HepG2 (cell line): Measurements from ENCODE around the gene LAMA5. TPM values are rescaled to one million over a fixed set of nuclear protein-coding genes. Genes with fewer than 3 reads are reported as not detected.

ENCODE experiments used
- CHD4 ChIP-seq: fragments of 200-600 bp; sonication (generic); IDR thresholded peaks from 2 replicates; pipeline ENCODE4 v1.7.0; 2017; ENCODE audit warnings: mild to moderate bottlenecking, low read length, borderline replicate concordance
- FOXK2 ChIP-seq: fragments of 450-650 bp; IDR thresholded peaks from 2 replicates; pipeline ENCODE4 v1.6.1; 2016
- ISX ChIP-seq: sonication (generic); formaldehyde crosslinking; conservative IDR thresholded peaks from 2 replicates; pipeline ENCODE4 v1.5.0; 2020; ENCODE audit warnings: missing genetic modification reagents
- KLF16 ChIP-seq, 2 experiments: sonication (generic) in 1 of 2; formaldehyde crosslinking in 1 of 2; IDR thresholded peaks; 2 replicates each; pipeline versions ENCODE4 v1.6.1 to v1.8.0; 2016 to 2023; ENCODE audit warnings: missing genetic modification reagents in 2 of 2, missing compliant biosample characterization in 1 of 2
- MATR3 ChIP-seq: sonication (generic); formaldehyde crosslinking; IDR thresholded peaks from 2 replicates; pipeline ENCODE4 v1.4.0; 2020; ENCODE audit warnings: missing genetic modification reagents
- NCOA2 ChIP-seq: sonication (generic); formaldehyde crosslinking; IDR thresholded peaks from 2 replicates; pipeline ENCODE4 v1.8.0; 2022; ENCODE audit warnings: inconsistent platforms
- NR2F1 ChIP-seq, 2 experiments: fragments of 450-650 bp in 1 of 2; formaldehyde crosslinking in 1 of 2; IDR thresholded peaks; 2 replicates each; pipeline versions ENCODE4 v1.5.0 to v1.6.1; 2016 to 2020; ENCODE audit warnings: mild to moderate bottlenecking in 1 of 2, missing compliant biosample characterization in 1 of 2, missing genetic modification reagents in 1 of 2, moderate library complexity in 1 of 2
- SMAD9 ChIP-seq: sonication (generic); formaldehyde crosslinking; IDR thresholded peaks from 2 replicates; pipeline ENCODE4 v1.5.1; 2020; ENCODE audit warnings: mild to moderate bottlenecking, missing genetic modification reagents
- TSC22D2 ChIP-seq: sonication (generic); formaldehyde crosslinking; IDR thresholded peaks from 2 replicates; pipeline ENCODE4 v1.5.1; 2020; ENCODE audit warnings: missing genetic modification reagents, mild to moderate bottlenecking, borderline replicate concordance
- ZNF331 ChIP-seq: sonication (generic); formaldehyde crosslinking; IDR thresholded peaks from 2 replicates; pipeline ENCODE4 v1.4.0; 2020; ENCODE audit warnings: missing genetic modification reagents
- ZNF333 ChIP-seq: sonication (generic); formaldehyde crosslinking; IDR thresholded peaks from 2 replicates; pipeline ENCODE4 v1.4.0; 2020; ENCODE audit warnings: mild to moderate bottlenecking, missing genetic modification reagents, borderline replicate concordance
- polyA plus RNA-seq, 8 experiments: library from polyadenylated mRNA; depleted of rRNA in 3 of 8; stranded (reverse) in 7 of 8; unstranded in 1 of 8; fragments of >200 nt; fragmentation: Illumina TruSeq in 4 of 8; extraction: Trizol in 4 of 8; gene quantifications; 2 replicates each; pipeline versions ENCODE4 v1.2.1 to v1.2.3, GENCODE V29; 2011 to 2016; ENCODE audit warnings: low read depth in 4 of 8, missing spikeins in 1 of 8, mixed read lengths in 1 of 8; ENCODE audit not compliant: insufficient read depth in 1 of 8
- total RNA-seq, 5 experiments: library from RNA; depleted of rRNA; stranded (reverse); fragments of >200 nt; fragmentation: Illumina TruSeq; extraction: Trizol; gene quantifications; 2 replicates each; pipeline ENCODE4 v1.2.3, GENCODE V29; 2016; ENCODE audit warnings: low read depth in 1 of 5
- TF ChIP-seq, protein P1 (sequence below): IDR thresholded peaks from 2 replicates; pipeline ENCODE4 v1.6.1; 2016; ENCODE audit warnings: low read depth, missing genetic modification reagents, missing compliant biosample characterization
- TF ChIP-seq, protein P2 (sequence below): sonication (generic); formaldehyde crosslinking; IDR thresholded peaks from 2 replicates; pipeline ENCODE4 v1.5.1; 2020; ENCODE audit warnings: missing genetic modification reagents, mild to moderate bottlenecking, borderline replicate concordance
- TF ChIP-seq, protein P3 (sequence below): sonication (generic); formaldehyde crosslinking; IDR thresholded peaks from 2 replicates; pipeline ENCODE4 v1.5.1; 2020; ENCODE audit warnings: mild to moderate bottlenecking, moderate library complexity, missing genetic modification reagents
- TF ChIP-seq, protein P4 (sequence below): IDR thresholded peaks from 2 replicates; pipeline ENCODE4 v1.6.1; 2016; ENCODE audit warnings: missing biosample characterization, missing genetic modification reagents, low read depth

Gene LAMA5
- total and polyA plus RNA-seq, 2 of the 13 experiments (the other 11 are each of a cell fraction or from before 2014, with no cell fraction given): 21.0 to 44.7 TPM

DNA sequence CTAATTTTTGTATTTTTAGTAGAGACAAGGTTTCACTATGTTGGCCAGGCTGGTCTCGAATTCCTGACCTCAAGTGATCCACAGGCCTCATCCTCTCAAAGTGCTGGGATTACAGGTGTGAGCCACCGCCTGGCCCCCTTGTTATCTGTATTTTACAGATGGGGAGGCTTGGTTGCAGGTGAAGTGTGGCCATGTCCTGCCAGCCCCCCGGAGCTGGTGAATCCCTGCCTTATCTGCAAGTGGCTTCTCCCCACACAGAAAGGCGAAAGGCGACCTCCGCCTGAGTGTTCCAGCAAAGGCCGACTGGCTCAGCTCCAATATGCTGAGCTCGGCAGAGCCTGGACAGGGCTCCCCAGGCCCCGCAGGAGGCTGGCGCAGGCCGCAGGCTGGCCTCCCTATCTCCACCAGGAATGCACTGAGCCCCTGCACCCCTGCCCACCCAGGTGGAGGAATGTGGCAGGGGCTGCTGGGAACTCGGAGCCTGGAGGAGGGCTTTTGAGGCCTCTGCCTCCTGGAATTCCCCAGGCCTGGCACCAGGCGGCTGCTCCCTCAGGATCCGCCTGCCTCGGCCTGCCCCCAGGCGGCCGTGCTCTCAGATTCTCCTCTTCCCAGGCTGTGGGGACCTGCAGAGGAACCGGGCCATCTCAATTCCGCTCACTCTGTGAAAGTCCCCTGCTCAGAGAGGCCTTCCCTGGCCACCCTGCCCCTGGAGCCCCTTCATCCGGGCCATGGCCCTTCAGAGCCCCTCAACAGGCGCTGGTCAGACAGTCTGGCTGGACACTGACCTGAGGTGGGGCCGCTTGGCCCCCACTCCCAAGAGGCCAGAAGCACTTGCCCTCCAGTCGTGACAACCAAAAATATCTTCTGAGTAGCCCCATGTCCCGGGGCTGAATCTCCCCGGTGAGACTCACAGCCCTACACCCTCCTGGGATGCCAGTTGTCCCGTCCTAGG lies 9.3 kb upstream of the LAMA5 start (continued):
- TF ChIP-seq, protein P1, sequence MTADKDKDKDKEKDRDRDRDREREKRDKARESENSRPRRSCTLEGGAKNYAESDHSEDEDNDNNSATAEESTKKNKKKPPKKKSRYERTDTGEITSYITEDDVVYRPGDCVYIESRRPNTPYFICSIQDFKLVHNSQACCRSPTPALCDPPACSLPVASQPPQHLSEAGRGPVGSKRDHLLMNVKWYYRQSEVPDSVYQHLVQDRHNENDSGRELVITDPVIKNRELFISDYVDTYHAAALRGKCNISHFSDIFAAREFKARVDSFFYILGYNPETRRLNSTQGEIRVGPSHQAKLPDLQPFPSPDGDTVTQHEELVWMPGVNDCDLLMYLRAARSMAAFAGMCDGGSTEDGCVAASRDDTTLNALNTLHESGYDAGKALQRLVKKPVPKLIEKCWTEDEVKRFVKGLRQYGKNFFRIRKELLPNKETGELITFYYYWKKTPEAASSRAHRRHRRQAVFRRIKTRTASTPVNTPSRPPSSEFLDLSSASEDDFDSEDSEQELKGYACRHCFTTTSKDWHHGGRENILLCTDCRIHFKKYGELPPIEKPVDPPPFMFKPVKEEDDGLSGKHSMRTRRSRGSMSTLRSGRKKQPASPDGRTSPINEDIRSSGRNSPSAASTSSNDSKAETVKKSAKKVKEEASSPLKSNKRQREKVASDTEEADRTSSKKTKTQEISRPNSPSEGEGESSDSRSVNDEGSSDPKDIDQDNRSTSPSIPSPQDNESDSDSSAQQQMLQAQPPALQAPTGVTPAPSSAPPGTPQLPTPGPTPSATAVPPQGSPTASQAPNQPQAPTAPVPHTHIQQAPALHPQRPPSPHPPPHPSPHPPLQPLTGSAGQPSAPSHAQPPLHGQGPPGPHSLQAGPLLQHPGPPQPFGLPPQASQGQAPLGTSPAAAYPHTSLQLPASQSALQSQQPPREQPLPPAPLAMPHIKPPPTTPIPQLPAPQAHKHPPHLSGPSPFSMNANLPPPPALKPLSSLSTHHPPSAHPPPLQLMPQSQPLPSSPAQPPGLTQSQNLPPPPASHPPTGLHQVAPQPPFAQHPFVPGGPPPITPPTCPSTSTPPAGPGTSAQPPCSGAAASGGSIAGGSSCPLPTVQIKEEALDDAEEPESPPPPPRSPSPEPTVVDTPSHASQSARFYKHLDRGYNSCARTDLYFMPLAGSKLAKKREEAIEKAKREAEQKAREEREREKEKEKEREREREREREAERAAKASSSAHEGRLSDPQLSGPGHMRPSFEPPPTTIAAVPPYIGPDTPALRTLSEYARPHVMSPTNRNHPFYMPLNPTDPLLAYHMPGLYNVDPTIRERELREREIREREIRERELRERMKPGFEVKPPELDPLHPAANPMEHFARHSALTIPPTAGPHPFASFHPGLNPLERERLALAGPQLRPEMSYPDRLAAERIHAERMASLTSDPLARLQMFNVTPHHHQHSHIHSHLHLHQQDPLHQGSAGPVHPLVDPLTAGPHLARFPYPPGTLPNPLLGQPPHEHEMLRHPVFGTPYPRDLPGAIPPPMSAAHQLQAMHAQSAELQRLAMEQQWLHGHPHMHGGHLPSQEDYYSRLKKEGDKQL (CRISPR knock-in tag): no peak
- TF ChIP-seq SMAD9 (CRISPR knock-in tag) (peak; percentile 19; the same call in 1 of the 2 replicates), ZNF333 (CRISPR knock-in tag) (peak; percentile 92), FOXK2 (no peak), NCOA2 (CRISPR knock-in tag) (peak; percentile 45; the same call in 1 of the 2 replicates), MATR3 (CRISPR knock-in tag) (no peak), ISX (CRISPR knock-in tag) (0 out of 2 replicates have a peak, but pooled peaks have one; percentile 47), CHD4 (no peak; the same call in 1 of the 2 replicates), NR2F1 (CRISPR knock-in tag; IDR thresholded peaks at IDR 0.05) (no peak), TSC22D2 (CRISPR knock-in tag) (peak; percentile 75; the same call in 1 of the 2 replicates), ZNF331 (peak; percentile 83; the same call in 1 of the 2 replicates), KLF16 (CRISPR knock-in tag; IDR thresholded peaks at IDR 0.05) (peak in 1 of 2 experiments; percentile 76; a peak in 2 of 4 replicates)
- TF ChIP-seq, protein P2, sequence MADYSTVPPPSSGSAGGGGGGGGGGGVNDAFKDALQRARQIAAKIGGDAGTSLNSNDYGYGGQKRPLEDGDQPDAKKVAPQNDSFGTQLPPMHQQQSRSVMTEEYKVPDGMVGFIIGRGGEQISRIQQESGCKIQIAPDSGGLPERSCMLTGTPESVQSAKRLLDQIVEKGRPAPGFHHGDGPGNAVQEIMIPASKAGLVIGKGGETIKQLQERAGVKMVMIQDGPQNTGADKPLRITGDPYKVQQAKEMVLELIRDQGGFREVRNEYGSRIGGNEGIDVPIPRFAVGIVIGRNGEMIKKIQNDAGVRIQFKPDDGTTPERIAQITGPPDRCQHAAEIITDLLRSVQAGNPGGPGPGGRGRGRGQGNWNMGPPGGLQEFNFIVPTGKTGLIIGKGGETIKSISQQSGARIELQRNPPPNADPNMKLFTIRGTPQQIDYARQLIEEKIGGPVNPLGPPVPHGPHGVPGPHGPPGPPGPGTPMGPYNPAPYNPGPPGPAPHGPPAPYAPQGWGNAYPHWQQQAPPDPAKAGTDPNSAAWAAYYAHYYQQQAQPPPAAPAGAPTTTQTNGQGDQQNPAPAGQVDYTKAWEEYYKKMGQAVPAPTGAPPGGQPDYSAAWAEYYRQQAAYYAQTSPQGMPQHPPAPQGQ (CRISPR knock-in tag): no peak
- TF ChIP-seq, protein P3, sequence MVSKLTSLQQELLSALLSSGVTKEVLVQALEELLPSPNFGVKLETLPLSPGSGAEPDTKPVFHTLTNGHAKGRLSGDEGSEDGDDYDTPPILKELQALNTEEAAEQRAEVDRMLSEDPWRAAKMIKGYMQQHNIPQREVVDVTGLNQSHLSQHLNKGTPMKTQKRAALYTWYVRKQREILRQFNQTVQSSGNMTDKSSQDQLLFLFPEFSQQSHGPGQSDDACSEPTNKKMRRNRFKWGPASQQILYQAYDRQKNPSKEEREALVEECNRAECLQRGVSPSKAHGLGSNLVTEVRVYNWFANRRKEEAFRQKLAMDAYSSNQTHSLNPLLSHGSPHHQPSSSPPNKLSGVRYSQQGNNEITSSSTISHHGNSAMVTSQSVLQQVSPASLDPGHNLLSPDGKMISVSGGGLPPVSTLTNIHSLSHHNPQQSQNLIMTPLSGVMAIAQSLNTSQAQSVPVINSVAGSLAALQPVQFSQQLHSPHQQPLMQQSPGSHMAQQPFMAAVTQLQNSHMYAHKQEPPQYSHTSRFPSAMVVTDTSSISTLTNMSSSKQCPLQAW (CRISPR knock-in tag): peak; percentile 88; the same call in 1 of the 2 replicates
- TF ChIP-seq, protein P4, sequence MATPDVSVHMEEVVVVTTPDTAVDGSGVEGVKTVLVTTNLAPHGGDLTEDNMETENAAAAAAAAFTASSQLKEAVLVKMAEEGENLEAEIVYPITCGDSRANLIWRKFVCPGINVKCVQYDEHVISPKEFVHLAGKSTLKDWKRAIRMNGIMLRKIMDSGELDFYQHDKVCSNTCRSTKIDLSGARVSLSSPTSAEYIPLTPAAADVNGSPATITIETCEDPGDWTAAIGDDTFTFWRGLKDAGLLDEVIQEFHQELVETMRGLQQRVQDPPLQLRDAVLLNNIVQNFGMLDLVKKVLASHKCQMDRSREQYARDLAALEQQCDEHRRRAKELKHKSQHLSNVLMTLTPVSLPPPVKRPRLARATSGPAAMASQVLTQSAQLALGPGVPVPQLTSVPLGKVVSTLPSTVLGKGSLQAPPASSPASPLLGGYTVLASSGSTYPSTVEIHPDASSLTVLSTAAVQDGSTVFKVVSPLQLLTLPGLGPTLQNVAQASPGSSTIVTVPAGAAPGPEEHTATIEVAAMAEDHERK (CRISPR knock-in tag): no peak; the same call in 1 of the 2 replicates
